Astrocyte (in vitro differentiated cells and primary cell): ENCODE results near the gene GRIK5.

Experiments used
- EZH2 ChIP-seq: IDR thresholded peaks from 2 replicates; pipeline ENCODE4 v1.6.1; 2012; ENCODE audit warnings: mild to moderate bottlenecking, low read length, inconsistent platforms; ENCODE audit not compliant: insufficient read depth
- TF ChIP-seq, protein P1 (sequence below): IDR thresholded peaks from 2 replicates; pipeline ENCODE4 v1.5.1; 2011; ENCODE audit warnings: low read depth, mild to moderate bottlenecking, inconsistent platforms, low read length, moderate library complexity; ENCODE audit not compliant: insufficient read depth

DNA sequence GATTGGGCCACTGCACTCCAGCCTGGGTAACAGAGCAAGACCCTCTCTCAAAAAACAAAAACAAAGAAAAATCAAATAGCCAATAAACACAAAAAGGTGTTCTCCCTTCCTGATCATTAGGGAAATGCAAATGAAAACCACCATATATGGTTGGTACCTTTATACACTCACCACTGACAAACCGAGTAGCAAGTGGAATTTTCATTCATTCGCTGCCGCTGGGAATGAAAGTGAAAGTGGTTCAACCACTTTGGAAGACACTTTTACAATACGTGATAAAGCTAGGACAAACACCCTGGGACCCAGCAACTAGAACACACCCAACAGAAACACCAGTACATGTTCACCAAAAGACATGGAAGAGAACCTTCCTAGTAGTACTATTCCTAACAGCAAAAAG lies 21.0 kb downstream of the GRIK5 start:
- TF ChIP-seq, protein P1, sequence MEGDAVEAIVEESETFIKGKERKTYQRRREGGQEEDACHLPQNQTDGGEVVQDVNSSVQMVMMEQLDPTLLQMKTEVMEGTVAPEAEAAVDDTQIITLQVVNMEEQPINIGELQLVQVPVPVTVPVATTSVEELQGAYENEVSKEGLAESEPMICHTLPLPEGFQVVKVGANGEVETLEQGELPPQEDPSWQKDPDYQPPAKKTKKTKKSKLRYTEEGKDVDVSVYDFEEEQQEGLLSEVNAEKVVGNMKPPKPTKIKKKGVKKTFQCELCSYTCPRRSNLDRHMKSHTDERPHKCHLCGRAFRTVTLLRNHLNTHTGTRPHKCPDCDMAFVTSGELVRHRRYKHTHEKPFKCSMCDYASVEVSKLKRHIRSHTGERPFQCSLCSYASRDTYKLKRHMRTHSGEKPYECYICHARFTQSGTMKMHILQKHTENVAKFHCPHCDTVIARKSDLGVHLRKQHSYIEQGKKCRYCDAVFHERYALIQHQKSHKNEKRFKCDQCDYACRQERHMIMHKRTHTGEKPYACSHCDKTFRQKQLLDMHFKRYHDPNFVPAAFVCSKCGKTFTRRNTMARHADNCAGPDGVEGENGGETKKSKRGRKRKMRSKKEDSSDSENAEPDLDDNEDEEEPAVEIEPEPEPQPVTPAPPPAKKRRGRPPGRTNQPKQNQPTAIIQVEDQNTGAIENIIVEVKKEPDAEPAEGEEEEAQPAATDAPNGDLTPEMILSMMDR = no peak
- TF ChIP-seq EZH2 = no peak
